Endodermal cell (in vitro differentiated cells): Measurements from ENCODE around the gene CHORDC1. TPM values are rescaled to one million over a fixed set of nuclear protein-coding genes. Genes with fewer than 3 reads are reported as not detected.
"Not testable (repeated sequence)": the region's sequence is repeated elsewhere in the genome, so short reads cannot be mapped to it uniquely, and the experiment has no call there.

Experiments
- DNase-seq: peaks from one replicate; pipeline ENCODE4 v3.0.0-alpha.2; 2017
- H3K27ac ChIP-seq: 2 replicates; pipeline ENCODE4 v1.5.1; 2013; ENCODE audit warnings: mild to moderate bottlenecking, low read depth, low read length, moderate library complexity
- H3K27me3 ChIP-seq: 2 replicates; pipeline ENCODE4 v1.6.1; 2013; ENCODE audit warnings: mild to moderate bottlenecking, low read length, moderate library complexity; ENCODE audit not compliant: insufficient read depth, control insufficient read depth, poor library complexity, severe bottlenecking
- H3K36me3 ChIP-seq: 2 replicates; pipeline ENCODE4 v1.7.0; 2013; ENCODE audit warnings: mild to moderate bottlenecking, low read length, moderate library complexity; ENCODE audit not compliant: control insufficient read depth, insufficient read depth
- H3K4me1 ChIP-seq: one replicate; pipeline ENCODE4 v1.7.0; 2013; ENCODE audit warnings: low read length; ENCODE audit not compliant: control insufficient read depth, insufficient read depth
- H3K4me3 ChIP-seq: 2 replicates; pipeline ENCODE4 v1.5.1; 2013; ENCODE audit warnings: mild to moderate bottlenecking, low read length, moderate library complexity
- H3K9ac ChIP-seq: 2 replicates; pipeline ENCODE4 v1.6.1; 2013; ENCODE audit warnings: mild to moderate bottlenecking, low read length, moderate library complexity; ENCODE audit not compliant: poor library complexity, severe bottlenecking; ENCODE audit errors: extremely low read depth
- H3K9me3 ChIP-seq: 2 replicates; pipeline ENCODE4 v1.6.1; 2013; ENCODE audit warnings: mild to moderate bottlenecking, low read length, moderate library complexity; ENCODE audit not compliant: control insufficient read depth
- H3K27ac Mint-ChIP-seq: 2 replicates; pipeline ENCODE4 v1.8.0; 2020; ENCODE audit warnings: mixed read lengths
- H3K27me3 Mint-ChIP-seq: 2 replicates; pipeline ENCODE4 v1.8.0; 2021; ENCODE audit warnings: mild to moderate bottlenecking, mixed read lengths; ENCODE audit not compliant: insufficient read depth
- H3K36me3 Mint-ChIP-seq: 2 replicates; pipeline ENCODE4 v1.8.0; 2020; ENCODE audit warnings: low read depth, mixed read lengths
- H3K4me1 Mint-ChIP-seq: 2 replicates; pipeline ENCODE4 v1.8.0; 2020; ENCODE audit warnings: mixed read lengths
- H3K4me3 Mint-ChIP-seq: 2 replicates; pipeline ENCODE4 v1.8.0; 2020; ENCODE audit warnings: mild to moderate bottlenecking, moderate library complexity, mixed read lengths
- H3K9me3 Mint-ChIP-seq: 2 replicates; pipeline ENCODE4 v1.8.0; 2020; ENCODE audit warnings: mild to moderate bottlenecking, mixed read lengths
- CTCF ChIP-seq: fragments of 200-600 bp; sonication (generic); conservative IDR thresholded peaks from 2 replicates; pipeline ENCODE4 v1.5.0; 2021; ENCODE audit warnings: antibody characterized with exemption, mild to moderate bottlenecking
- WGBS, 2 experiments: methylation state at CpG; one replicate each; pipeline versions ENCODE4 v1.1.5 to v1.1.7; 2013; ENCODE audit warnings: missing lambda C conversion rate in 2 of 2, mixed read lengths in 1 of 2; ENCODE audit not compliant: insufficient coverage in 1 of 2, insufficient read length in 1 of 2; 5-methylcytosine and 5-hydroxymethylcytosine counted together
- total RNA-seq, 2 donors: library from RNA; stranded (reverse); fragmentation: NEBNext Ultra II Directional in 1 of 2; extraction: Animal tissue kit (Norgen Biotek cat#: 25700) in 1 of 2; gene quantifications; 2 replicates in 1 of 2; 3 replicates in 1 of 2; pipeline ENCODE4 v1.2.1, GENCODE V29; 2021

Gene CHORDC1
- total RNA-seq, 2 donors from 2014 or later, result 54.6 to 56.9 TPM

- no peak overlapping the region for H3K4me3 ChIP-seq
- Mint-ChIP-seq H3K4me1 (no peaks in the 10 kb centered on the region), H3K9me3 (no peaks in the 10 kb centered on the region), H3K36me3 (peaks cover 63% of the 10 kb centered on the region), H3K4me3 (no peak overlapping the region), H3K27ac (no peak overlapping the region), H3K27me3 (no peaks in the 10 kb centered on the region)
- peaks cover 92% of the 10 kb centered on the region for H3K36me3 ChIP-seq
- no peaks in the 10 kb centered on the region for H3K4me1 ChIP-seq
- 85 to 90% methylated on average over 2 of the region's 2 CpGs for WGBS, 2 experiments
- TF ChIP-seq CTCF, result no peak
- no peak overlapping the region for H3K9ac ChIP-seq
- no peak for DNase-seq
- no peaks in the 10 kb centered on the region for H3K9me3 ChIP-seq
- no peak overlapping the region for H3K27ac ChIP-seq
- no peaks in the 10 kb centered on the region for H3K27me3 ChIP-seq
Observed at GRCh38 chr11:90208857-90209256, 14.0 kb downstream of the CHORDC1 start.

- not testable (repeated sequence) for H3K27ac ChIP-seq, H3K27me3 Mint-ChIP-seq, H3K4me3 Mint-ChIP-seq, H3K9me3 ChIP-seq, H3K4me3 ChIP-seq, DNase-seq, H3K9me3 Mint-ChIP-seq, H3K4me1 ChIP-seq, H3K9ac ChIP-seq, H3K4me1 Mint-ChIP-seq, H3K27me3 ChIP-seq, H3K27ac Mint-ChIP-seq
- WGBS, 2 experiments, result 79 to 91% methylated on average over 6 to 10 of the region's 10 CpGs
- H3K36me3 Mint-ChIP-seq, result peaks cover 61% of the 10 kb centered on the region
- H3K36me3 ChIP-seq, result peaks cover 92% of the 10 kb centered on the region
Observed at GRCh38 chr11:90207992-90208391, 14.9 kb downstream of the CHORDC1 start.

- Mint-ChIP-seq H3K9me3 (no peaks in the 10 kb centered on the region), H3K27ac (peak overlapping the region; percentile 29), H3K27me3 (no peaks in the 10 kb centered on the region), H3K36me3 (peaks cover 62% of the 10 kb centered on the region), H3K4me1 (no peaks in the 10 kb centered on the region), H3K4me3 (no peak overlapping the region)
- Histone ChIP-seq H3K27me3 (no peaks in the 10 kb centered on the region), H3K9ac (no peak overlapping the region), H3K27ac (no peak overlapping the region), H3K36me3 (peaks cover 88% of the 10 kb centered on the region), H3K4me3 (no peak overlapping the region), H3K4me1 (no peaks in the 10 kb centered on the region), H3K9me3 (no peaks in the 10 kb centered on the region)
- 57% methylated on average over 3 of the region's 3 CpGs; no CpG with 5 or more reads in 1 of the 2 experiments for WGBS, 2 experiments
- TF ChIP-seq CTCF, result peak; percentile 88
- no peak for DNase-seq
Observed at GRCh38 chr11:90204832-90205646, 17.8 kb downstream of the CHORDC1 start.
